DND-41 (cell line): ENCODE measurements around the gene NEXN.

Experiments used
- CTCF ChIP-seq: IDR thresholded peaks from 2 replicates; pipeline ENCODE4 v1.5.1; 2012; ENCODE audit warnings: borderline replicate concordance, low read length, moderate library complexity, mild to moderate bottlenecking; ENCODE audit not compliant: poor library complexity, severe bottlenecking; ENCODE audit errors: extremely low read depth
- EZH2 ChIP-seq: IDR thresholded peaks from 3 replicates; pipeline ENCODE4 v1.6.1; 2012; ENCODE audit warnings: borderline replicate concordance, low read depth, mild to moderate bottlenecking, moderate library complexity, low read length, inconsistent platforms; ENCODE audit not compliant: severe bottlenecking

DNA sequence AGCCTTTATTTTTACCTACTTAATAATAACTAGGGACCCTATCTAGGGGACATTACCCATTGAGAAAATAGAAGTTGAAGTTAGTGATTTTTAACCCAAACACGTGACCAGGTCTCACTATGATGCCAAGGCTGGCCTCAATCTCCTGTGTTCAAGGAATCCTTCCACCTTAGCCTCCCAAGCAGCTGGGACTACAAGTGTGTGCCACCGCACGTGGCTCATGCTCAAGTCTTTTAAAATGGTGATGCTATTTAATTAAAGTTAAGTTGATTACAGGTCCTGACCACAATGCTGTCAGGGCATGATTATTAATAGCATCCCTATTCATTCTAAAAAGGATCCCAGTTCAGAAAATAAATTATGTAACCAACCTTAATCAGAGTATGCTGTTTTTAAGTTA, 65.5 kb downstream of the NEXN start:
- no peak for TF ChIP-seq CTCF
- no peak for TF ChIP-seq EZH2
